ENCODE measurements around the gene CHST9. TPM values are rescaled to one million over a fixed set of nuclear protein-coding genes. Genes with fewer than 3 reads are reported as not detected.

CHST9 gene
- total RNA-seq, 1 experiment from 2014 or later: 3.5 TPM

GRCh38 chr18:26970637-26971036 is 214.5 kb downstream of the CHST9 start:
- Histone ChIP-seq H3K27ac (ENCODE audit: insufficient read length, low read depth, low read length) (no peak overlapping the region), H3K4me1 (ENCODE audit: insufficient read depth, low read length) (no peaks in the 10 kb centered on the region), H3K23ac (ENCODE audit: insufficient read length, low read depth, low read length) (no peak overlapping the region), H4K91ac (ENCODE audit: insufficient read length, low read depth, low read length) (no peak overlapping the region), H3K79me1 (ENCODE audit: insufficient read depth, low read depth, low read length, poor library complexity, severe bottlenecking) (no peaks in the 10 kb centered on the region), H3K23me2 (ENCODE audit: insufficient read length, low read depth, low read length, poor library complexity, severe bottlenecking) (no peaks in the 10 kb centered on the region), H2BK15ac (ENCODE audit: low read depth, low read length) (no peak overlapping the region), H3K4ac (ENCODE audit: low read depth, low read length) (no peak overlapping the region), H3K18ac (ENCODE audit: insufficient read length, low read depth, low read length) (no peak overlapping the region), H2BK120ac (ENCODE audit: low read depth, low read length, poor library complexity, severe bottlenecking) (no peak overlapping the region), H4K8ac (replicated peaks; ENCODE audit: insufficient read length, low read depth, low read length) (no peak overlapping the region), H3K27me3 (ENCODE audit: insufficient read depth, low read length) (no peaks in the 10 kb centered on the region), H3K4me2 (ENCODE audit: insufficient read depth, insufficient read length, low read length) (no peak overlapping the region), H3T11ph (ENCODE audit: low read length) (no peak overlapping the region), H3K14ac (ENCODE audit: insufficient read depth, low read length) (no peak overlapping the region), H3K79me2 (ENCODE audit: insufficient read depth, low read length) (no peaks in the 10 kb centered on the region), H4K5ac (ENCODE audit: insufficient read length, low read depth, low read length) (no peak overlapping the region), H2BK12ac (ENCODE audit: insufficient read length, low read depth, low read length) (no peak overlapping the region), H2BK5ac (ENCODE audit: insufficient read length, low read length) (no peak overlapping the region), H2BK20ac (ENCODE audit: low read depth, low read length, poor library complexity, severe bottlenecking) (no peak overlapping the region), H3K9me3 (ENCODE audit: control insufficient read depth, low read depth, low read length) (no peaks in the 10 kb centered on the region), H2AFZ (ENCODE audit: low read length) (no peak overlapping the region), H2AK5ac (ENCODE audit: insufficient read length, low read length) (no peak overlapping the region), H3K9ac (ENCODE audit: extremely low read depth, insufficient read length, low read length) (no peak overlapping the region), H4K20me1 (ENCODE audit: control insufficient read depth, insufficient read depth, insufficient read length) (no peaks in the 10 kb centered on the region), H3K56ac (ENCODE audit: insufficient read length, low read depth, low read length) (no peak overlapping the region)
- Mint-ChIP-seq H3K36me3 (ENCODE audit: insufficient read depth in 1 of 3, low read depth in 3 of 3) (no peaks in the 10 kb centered on the region; a peak in 2 of 7 replicates), H3K27ac (no peak overlapping the region), H3K27me3 (ENCODE audit: low read depth) (no peaks in the 10 kb centered on the region), H3K4me1 (peaks cover 2 to 6% of the 10 kb centered on the region in 2 experiments; a peak in 2 of 4 replicates), H3K9me3 (no peaks in the 10 kb centered on the region; a peak in 1 of 5 replicates), H3K4me3 (no peak overlapping the region)
- WGBS (ENCODE audit: extremely low coverage, insufficient read length, low lambda C conversion rate): no CpG with 5 or more reads among the region's 4 CpGs
- no peak for TF ChIP-seq CTCF (conservative IDR thresholded peaks at IDR 0.05)
- DNase-seq: no peak

All from H9 (cell line).